Mucosa of descending colon (tissue), 3 donors: ENCODE measurements around the gene PBX4. TPM values are rescaled to one million over a fixed set of nuclear protein-coding genes. Genes with fewer than 3 reads are reported as not detected.
A peak's percentile ranks its signal among the peaks of the same experiment; 100 is the strongest.

Experiments
- ATAC-seq: fragments of 200-7000 bp; cut with Tn5 transposase; one replicate; pipeline ENCODE4 v1.9.1; 2020; ENCODE audit warnings: mild to moderate bottlenecking, moderate library complexity
- DNase-seq, 3 donors: peaks; one replicate each; pipeline ENCODE4 v3.0.0-alpha.2; 2020
- H3K36me3 ChIP-seq: fragments of 200-600 bp; one replicate; pipeline ENCODE4 v1.8.0; 2021; ENCODE audit warnings: low read depth, mild to moderate bottlenecking
- H3K4me1 ChIP-seq: fragments of 200-600 bp; one replicate; pipeline ENCODE4 v1.8.0; 2021; ENCODE audit warnings: low read depth, mild to moderate bottlenecking
- H3K4me3 ChIP-seq: fragments of 200-600 bp; one replicate; pipeline ENCODE4 v1.8.0; 2021; ENCODE audit warnings: mild to moderate bottlenecking
- H3K9me3 ChIP-seq: fragments of 200-600 bp; one replicate; pipeline ENCODE4 v1.8.0; 2021; ENCODE audit warnings: mild to moderate bottlenecking
- CTCF ChIP-seq: fragments of 200-600 bp; IDR thresholded peaks from one replicate; pipeline ENCODE4 v1.8.0; 2022; ENCODE audit warnings: antibody characterized with exemption, mild to moderate bottlenecking
- intact Hi-C, 2 donors: fragments of 100-400 bp; cut with DNase I in 1 of 2; cut with micrococcal nuclease in 1 of 2; formaldehyde crosslinking; loops; one replicate each; pipeline versions ENCODE4 v1.11.0 to v1.11.1; 2022; cut with DNase I, micrococcal nuclease
- total RNA-seq, 3 donors: library from RNA; stranded (reverse); fragmentation: NEBNext Ultra II Directional in 2 of 3; extraction: Animal tissue kit (Norgen Biotek cat#: 25700) in 2 of 3; gene quantifications; one replicate each; pipeline versions ENCODE4 v1.2.1 to v1.2.4, GENCODE V29; 2021 to 2023
- donor health status: DM: no; HTN: no; CAD: no; lungs with moderate emphysema.
- donor health status: DM: no; HTN: no; CAD: no.
- donor health status: DM: no; HTN: yes; CAD: no.

PBX4 gene
- total RNA-seq, 3 donors from 2014 or later, result 2.8 to 6.2 (median 4.6) TPM

GRCh38 chr19:19514881-19515641, 103.4 kb downstream of the PBX4 start, which contains the start of gene TSSK6:
Gene TSSK6, minus strand, starts transcription at chr19:19515548. Its CDS starts 121 bp downstream, at chr19:19515427.
- no peak for TF ChIP-seq CTCF
- peak within 1 kb of the TSS; percentile 59 for H3K4me3 ChIP-seq
- intact Hi-C loops, result no loop called here
- no peaks in the 10 kb centered on the region for H3K9me3 ChIP-seq
- DNase-seq (peak in 1 of 3 donors; percentile 67), ATAC-seq (no peak)
- peaks cover 19% of the 10 kb centered on the region for H3K4me1 ChIP-seq
- no peaks in the 10 kb centered on the region for H3K36me3 ChIP-seq

- intact Hi-C loops, result no loop called here
- peak; percentile 50 to 65 (median 64) for DNase-seq
- H3K36me3 ChIP-seq, result no peaks in the 10 kb centered on the region
- no peak overlapping the region for H3K4me3 ChIP-seq
- no peaks in the 10 kb centered on the region for H3K9me3 ChIP-seq
- no peak for TF ChIP-seq CTCF
- peaks cover 19% of the 10 kb centered on the region for H3K4me1 ChIP-seq
- ATAC-seq, result no peak
Measured at GRCh38 chr19:19514215-19514657, 104.3 kb downstream of the PBX4 start.

GRCh38 chr19:19513682-19514081, 104.8 kb downstream of the PBX4 start:
- Histone ChIP-seq H3K36me3 (no peaks in the 10 kb centered on the region), H3K9me3 (no peaks in the 10 kb centered on the region), H3K4me1 (peaks cover 19% of the 10 kb centered on the region), H3K4me3 (no peak overlapping the region)
- ATAC-seq (no peak), DNase-seq (peak in 1 of 3 donors; percentile 46)
- intact Hi-C loops, result no loop called here
- TF ChIP-seq CTCF, result no peak

Other genes starting within 250 kb of the PBX4 start
- 100 to 1,000 TPM in 2 of 3 donors, 10 to 100 TPM in 1; 89.3 to 117 (median 107) TPM for gene GATAD2A, start 213.0 kb downstream of the PBX4 start, total RNA-seq
- gene TSSK6, start 103.1 kb downstream of the PBX4 start, total RNA-seq, result 1 to 10 TPM; 1.8 to 2.5 (median 2.3) TPM
- 100 to 1,000 TPM; 347 to 437 (median 348) TPM for gene NDUFA13, start 102.5 kb downstream of the PBX4 start, total RNA-seq
- gene YJEFN3, start 89.8 kb downstream of the PBX4 start, total RNA-seq, result 10 to 100 TPM in 2 of 3 donors, 1 to 10 TPM in 1; 6.0 to 12.6 (median 10.6) TPM
- under 1 TPM in 1 of 3 donors, not detected in 2; 0.09 TPM for gene CILP2, start 80.4 kb downstream of the PBX4 start, total RNA-seq
- 10 to 100 TPM; 10.9 to 30.0 (median 17.1) TPM for gene LPAR2, start 9.5 kb upstream of the PBX4 start, total RNA-seq
- gene GMIP, start 25.0 kb upstream of the PBX4 start, total RNA-seq, result 10 to 100 TPM; 18.1 to 35.5 (median 33.1) TPM
- 10 to 100 TPM; 56.1 to 71.9 (median 58.1) TPM for gene ATP13A1, start 45.0 kb upstream of the PBX4 start, total RNA-seq
- 10 to 100 TPM; 11.4 to 15.6 (median 14.6) TPM for gene ZNF101, start 50.2 kb upstream of the PBX4 start, total RNA-seq
- gene ZNF14, start 114.4 kb upstream of the PBX4 start, total RNA-seq, result 1 to 10 TPM; 2.6 to 7.6 (median 2.8) TPM
- gene ZNF506, start 203.1 kb upstream of the PBX4 start, total RNA-seq, result 10 to 100 TPM; 18.4 to 31.7 (median 25.7) TPM
- gene ZNF253, start 247.2 kb upstream of the PBX4 start, total RNA-seq, result 10 to 100 TPM in 1 of 3 donors, 1 to 10 TPM in 2; 7.8 to 11.9 (median 9.4) TPM